ENCODE measurements around the gene LCTL.

GRCh38 chr15:66560856-66561525 lies 4.8 kb downstream of the LCTL start:
- TF ChIP-seq POLR2A (IDR thresholded peaks at IDR 0.05) (no peak), CTCF (IDR thresholded peaks at IDR 0.05) (no peak)

Measured in vagina (tissue), 2 donors.